GM12878 (cell line): ENCODE results near the gene NHERF2. TPM values are rescaled to one million over a fixed set of nuclear protein-coding genes. Genes with fewer than 3 reads are reported as not detected.

Experiments
- ASH2L ChIP-seq: fragments of 300-600, 200-600 bp; sonication (generic); IDR thresholded peaks from 2 replicates; pipeline ENCODE4 v1.6.1; 2017; ENCODE audit warnings: low read depth, mild to moderate bottlenecking, borderline replicate concordance
- ATF7 ChIP-seq: fragments of 450-650 bp; IDR thresholded peaks from 2 replicates; pipeline ENCODE4 v1.6.1; 2016; ENCODE audit warnings: low read depth, mild to moderate bottlenecking
- BRCA1 ChIP-seq: IDR thresholded peaks from 2 replicates; pipeline ENCODE4 v1.6.1; 2011; ENCODE audit warnings: low read depth, low read length, improper control_type of control experiment
- CREM ChIP-seq: IDR thresholded peaks from 2 replicates; pipeline ENCODE4 v1.6.1; 2014; ENCODE audit warnings: antibody characterized with exemption, low read depth
- EP300 ChIP-seq, 2 experiments: fragments of 150-350 bp in 1 of 2; IDR thresholded peaks; 2 replicates each; pipeline ENCODE4 v1.6.1; 2011 to 2012; ENCODE audit warnings: low read depth in 2 of 2, low read length in 2 of 2, borderline replicate concordance in 1 of 2, improper control_type of control experiment in 1 of 2, inconsistent platforms in 1 of 2; ENCODE audit not compliant: control insufficient read depth in 1 of 2
- GABPA ChIP-seq: IDR thresholded peaks from 2 replicates; pipeline ENCODE4 v1.6.1; 2014; ENCODE audit warnings: antibody characterized with exemption, low read depth, mild to moderate bottlenecking, inconsistent platforms
- HDGF ChIP-seq: fragments of 450-650 bp; IDR thresholded peaks from 2 replicates; pipeline ENCODE4 v1.6.1; 2016; ENCODE audit warnings: antibody characterized with exemption
- MEF2A ChIP-seq: IDR thresholded peaks from 2 replicates; pipeline ENCODE4 v1.6.1; 2011; ENCODE audit warnings: low read depth, mild to moderate bottlenecking, low read length, moderate library complexity; ENCODE audit not compliant: insufficient read depth
- PAX5 ChIP-seq: IDR thresholded peaks from 2 replicates; pipeline ENCODE4 v1.6.1; 2011; ENCODE audit warnings: low read depth, low read length, borderline replicate concordance
- RAD21 ChIP-seq: IDR thresholded peaks from 2 replicates; pipeline ENCODE4 v1.6.1; 2011; ENCODE audit warnings: mild to moderate bottlenecking, low read depth, low read length, moderate library complexity; ENCODE audit not compliant: insufficient read depth
- SMARCA5 ChIP-seq: fragments of 450-650 bp; IDR thresholded peaks from 2 replicates; pipeline ENCODE4 v1.6.1; 2017; ENCODE audit warnings: mild to moderate bottlenecking
- SMC3 ChIP-seq: IDR thresholded peaks from 2 replicates; pipeline ENCODE4 v1.6.1; 2011; ENCODE audit warnings: low read length, improper control_type of control experiment, borderline replicate concordance
- SRF ChIP-seq, 2 experiments: IDR thresholded peaks; 2 replicates each; pipeline ENCODE4 v1.6.1; 2011; ENCODE audit warnings: low read depth in 2 of 2, low read length in 2 of 2, mild to moderate bottlenecking in 1 of 2, moderate library complexity in 1 of 2
- TCF12 ChIP-seq: IDR thresholded peaks from 2 replicates; pipeline ENCODE4 v1.6.1; 2011; ENCODE audit warnings: low read depth, mild to moderate bottlenecking, low read length
- TCF7 ChIP-seq: IDR thresholded peaks from 2 replicates; pipeline ENCODE4 v1.6.1; 2014; ENCODE audit warnings: antibody characterized with exemption, borderline replicate concordance
- ZZZ3 ChIP-seq: IDR thresholded peaks from 2 replicates; pipeline ENCODE4 v1.6.1; 2011; ENCODE audit warnings: low read depth; ENCODE audit not compliant: control insufficient read depth, insufficient read length
- polyA plus RNA-seq, 11 experiments: library from polyadenylated mRNA; depleted of rRNA in 4 of 11; unstranded in 6 of 11; stranded (reverse) in 5 of 11; fragments of >200 nt; fragmentation: Nextera tagmentation in 4 of 11; fragmentation: Illumina TruSeq in 1 of 11; extraction: Ambion mirVana in 4 of 11; extraction: Trizol in 1 of 11; gene quantifications; 1 replicate in 1 of 11; 2 replicates in 10 of 11; pipeline versions ENCODE4 v1.2.1 to v1.2.3, GENCODE V29; 2011 to 2016; ENCODE audit warnings: inconsistent platforms in 2 of 11, missing spikeins in 2 of 11, low read depth in 1 of 11
- total RNA-seq, 4 experiments: library from RNA; depleted of rRNA in 3 of 4; stranded (reverse); fragments of >200 nt in 3 of 4; fragmentation: Illumina TruSeq in 1 of 4; extraction: Trizol in 1 of 4; gene quantifications; 2 replicates each; pipeline versions ENCODE4 v1.2.1 to v1.2.3, GENCODE V29; 2013 to 2021
- TF ChIP-seq, protein P1 (sequence below), 3 experiments: IDR thresholded peaks in 2 of 3; conservative IDR thresholded peaks in 1 of 3; 2 replicates each; pipeline ENCODE4 v1.5.1; 2011; ENCODE audit warnings: low read depth in 3 of 3, low read length in 3 of 3, mild to moderate bottlenecking in 3 of 3, control low read depth in 2 of 3, moderate library complexity in 2 of 3, inconsistent platforms in 1 of 3, mixed read lengths in 1 of 3; ENCODE audit not compliant: control insufficient read depth in 2 of 3, insufficient read depth in 1 of 3; ENCODE audit errors: extremely low read depth in 1 of 3
- TF ChIP-seq, protein P2 (sequence below): fragments of 450-650 bp; formaldehyde crosslinking; IDR thresholded peaks from 2 replicates; pipeline ENCODE4 v1.4.0; 2022; ENCODE audit warnings: mild to moderate bottlenecking, moderate library complexity
- TF ChIP-seq, protein P3 (sequence below): fragments of 450-650 bp; IDR thresholded peaks from 2 replicates; pipeline ENCODE4 v1.6.1; 2018; ENCODE audit warnings: borderline replicate concordance, mild to moderate bottlenecking; ENCODE audit not compliant: partially characterized antibody
- TF ChIP-seq, protein P4 (sequence below): fragments of 150-350 bp; IDR thresholded peaks from 2 replicates; pipeline ENCODE4 v1.6.1; 2014; ENCODE audit warnings: mild to moderate bottlenecking, low read depth, low read length

The NHERF2 gene
- total and polyA plus RNA-seq, 10 of the 15 experiments (the other 5 are each of a cell fraction or from before 2014, with no cell fraction given) = 0.05 to 0.31 (median 0.08) TPM; not detected in 4

DNA sequence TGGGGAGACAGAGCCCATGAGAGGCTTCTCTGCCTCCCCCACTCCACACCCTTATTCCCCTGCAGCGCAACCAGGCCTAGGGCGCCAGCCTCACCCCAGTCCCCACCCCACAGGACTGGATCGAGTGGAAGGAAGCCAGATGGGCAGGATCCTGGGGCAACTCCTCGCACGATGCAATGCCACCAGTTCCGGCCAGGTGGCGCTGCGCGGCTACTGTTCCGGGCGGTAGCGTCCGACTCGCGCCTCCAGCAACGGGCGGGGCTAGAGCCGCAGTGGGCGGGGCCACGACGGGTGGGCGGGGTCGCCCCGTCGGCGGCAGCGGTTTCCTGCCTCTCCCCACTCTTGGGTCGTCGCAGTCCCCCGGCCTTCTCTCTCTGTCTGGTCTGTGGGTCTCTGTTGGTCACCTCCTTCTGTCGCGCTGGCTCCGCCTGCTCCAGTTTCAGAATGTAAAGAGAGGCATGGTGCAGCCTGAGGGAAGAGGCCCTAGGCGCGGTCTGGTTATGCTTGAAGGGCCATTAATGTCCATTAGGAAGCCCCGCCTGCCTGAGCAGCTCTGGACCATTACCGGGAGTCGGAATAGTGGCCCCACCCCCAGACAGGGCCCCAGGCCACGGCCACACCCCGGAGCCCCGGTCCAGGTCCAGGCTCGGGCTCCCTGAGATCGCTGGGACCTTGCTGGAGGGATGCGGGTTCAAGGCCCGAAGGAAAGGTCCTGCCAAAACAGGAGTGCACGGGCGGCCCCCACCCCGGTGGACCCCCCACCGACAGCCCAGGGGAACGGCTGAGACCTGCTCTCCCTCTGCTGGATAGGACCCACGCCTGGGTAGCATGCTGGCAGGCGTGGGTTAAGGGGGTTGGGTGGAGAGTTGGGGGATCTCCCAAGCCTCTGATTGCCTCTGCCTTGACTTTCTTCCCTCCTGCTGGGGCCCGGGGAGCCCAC lies 3.3 kb upstream of the NHERF2 start (continued):
- TF ChIP-seq HDGF (0 out of 2 replicates have a peak, but pooled peaks have one; percentile 43), ZZZ3 (no peak), SMC3 (peak; percentile 97), MEF2A (no peak), EP300 (IDR thresholded peaks at IDR 0.05; ENCODE audit: borderline replicate concordance in 1 of 2, control insufficient read depth in 1 of 2, low read depth in 2 of 2, low read length in 2 of 2) (no peak), ATF7 (no peak), RAD21 (peak; percentile 90), TCF12 (no peak), PAX5 (0 out of 2 replicates have a peak, but pooled peaks have one; percentile 11), GABPA (no peak), CREM (no peak), TCF7 (no peak), ASH2L (no peak), SRF (IDR thresholded peaks at IDR 0.05; ENCODE audit: low read depth in 2 of 2, low read length in 2 of 2) (no peak), BRCA1 (no peak), SMARCA5 (peak; percentile 22; the same call in 1 of the 2 replicates)
- TF ChIP-seq, protein P1, sequence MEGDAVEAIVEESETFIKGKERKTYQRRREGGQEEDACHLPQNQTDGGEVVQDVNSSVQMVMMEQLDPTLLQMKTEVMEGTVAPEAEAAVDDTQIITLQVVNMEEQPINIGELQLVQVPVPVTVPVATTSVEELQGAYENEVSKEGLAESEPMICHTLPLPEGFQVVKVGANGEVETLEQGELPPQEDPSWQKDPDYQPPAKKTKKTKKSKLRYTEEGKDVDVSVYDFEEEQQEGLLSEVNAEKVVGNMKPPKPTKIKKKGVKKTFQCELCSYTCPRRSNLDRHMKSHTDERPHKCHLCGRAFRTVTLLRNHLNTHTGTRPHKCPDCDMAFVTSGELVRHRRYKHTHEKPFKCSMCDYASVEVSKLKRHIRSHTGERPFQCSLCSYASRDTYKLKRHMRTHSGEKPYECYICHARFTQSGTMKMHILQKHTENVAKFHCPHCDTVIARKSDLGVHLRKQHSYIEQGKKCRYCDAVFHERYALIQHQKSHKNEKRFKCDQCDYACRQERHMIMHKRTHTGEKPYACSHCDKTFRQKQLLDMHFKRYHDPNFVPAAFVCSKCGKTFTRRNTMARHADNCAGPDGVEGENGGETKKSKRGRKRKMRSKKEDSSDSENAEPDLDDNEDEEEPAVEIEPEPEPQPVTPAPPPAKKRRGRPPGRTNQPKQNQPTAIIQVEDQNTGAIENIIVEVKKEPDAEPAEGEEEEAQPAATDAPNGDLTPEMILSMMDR (IDR thresholded peaks at IDR 0.05 in 2 of 3, conservative IDR thresholded peaks at IDR 0.05 in 1 of 3; ENCODE audit: control insufficient read depth in 2 of 3, extremely low read depth in 1 of 3, insufficient read depth in 1 of 3, low read depth in 3 of 3, low read length in 3 of 3) = peak; percentile 97 to 99 (median 98)
- TF ChIP-seq, protein P2, sequence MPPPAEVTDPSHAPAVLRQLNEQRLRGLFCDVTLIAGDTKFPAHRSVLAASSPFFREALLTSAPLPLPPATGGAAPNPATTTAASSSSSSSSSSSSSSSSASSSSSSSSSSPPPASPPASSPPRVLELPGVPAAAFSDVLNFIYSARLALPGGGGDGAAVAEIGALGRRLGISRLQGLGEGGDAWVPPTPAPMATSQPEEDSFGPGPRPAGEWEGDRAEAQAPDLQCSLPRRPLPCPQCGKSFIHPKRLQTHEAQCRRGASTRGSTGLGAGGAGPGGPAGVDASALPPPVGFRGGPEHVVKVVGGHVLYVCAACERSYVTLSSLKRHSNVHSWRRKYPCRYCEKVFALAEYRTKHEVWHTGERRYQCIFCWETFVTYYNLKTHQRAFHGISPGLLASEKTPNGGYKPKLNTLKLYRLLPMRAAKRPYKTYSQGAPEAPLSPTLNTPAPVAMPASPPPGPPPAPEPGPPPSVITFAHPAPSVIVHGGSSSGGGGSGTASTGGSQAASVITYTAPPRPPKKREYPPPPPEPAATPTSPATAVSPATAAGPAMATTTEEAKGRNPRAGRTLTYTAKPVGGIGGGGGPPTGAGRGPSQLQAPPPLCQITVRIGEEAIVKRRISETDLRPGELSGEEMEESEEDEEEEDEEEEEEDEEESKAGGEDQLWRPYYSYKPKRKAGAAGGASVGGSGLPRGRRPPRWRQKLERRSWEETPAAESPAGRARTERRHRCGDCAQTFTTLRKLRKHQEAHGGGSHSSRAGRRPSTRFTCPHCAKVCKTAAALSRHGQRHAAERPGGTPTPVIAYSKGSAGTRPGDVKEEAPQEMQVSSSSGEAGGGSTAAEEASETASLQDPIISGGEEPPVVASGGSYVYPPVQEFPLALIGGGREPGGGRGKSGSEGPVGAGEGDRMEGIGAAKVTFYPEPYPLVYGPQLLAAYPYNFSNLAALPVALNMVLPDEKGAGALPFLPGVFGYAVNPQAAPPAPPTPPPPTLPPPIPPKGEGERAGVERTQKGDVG (CRISPR knock-in tag) = no peak
- TF ChIP-seq, protein P3, sequence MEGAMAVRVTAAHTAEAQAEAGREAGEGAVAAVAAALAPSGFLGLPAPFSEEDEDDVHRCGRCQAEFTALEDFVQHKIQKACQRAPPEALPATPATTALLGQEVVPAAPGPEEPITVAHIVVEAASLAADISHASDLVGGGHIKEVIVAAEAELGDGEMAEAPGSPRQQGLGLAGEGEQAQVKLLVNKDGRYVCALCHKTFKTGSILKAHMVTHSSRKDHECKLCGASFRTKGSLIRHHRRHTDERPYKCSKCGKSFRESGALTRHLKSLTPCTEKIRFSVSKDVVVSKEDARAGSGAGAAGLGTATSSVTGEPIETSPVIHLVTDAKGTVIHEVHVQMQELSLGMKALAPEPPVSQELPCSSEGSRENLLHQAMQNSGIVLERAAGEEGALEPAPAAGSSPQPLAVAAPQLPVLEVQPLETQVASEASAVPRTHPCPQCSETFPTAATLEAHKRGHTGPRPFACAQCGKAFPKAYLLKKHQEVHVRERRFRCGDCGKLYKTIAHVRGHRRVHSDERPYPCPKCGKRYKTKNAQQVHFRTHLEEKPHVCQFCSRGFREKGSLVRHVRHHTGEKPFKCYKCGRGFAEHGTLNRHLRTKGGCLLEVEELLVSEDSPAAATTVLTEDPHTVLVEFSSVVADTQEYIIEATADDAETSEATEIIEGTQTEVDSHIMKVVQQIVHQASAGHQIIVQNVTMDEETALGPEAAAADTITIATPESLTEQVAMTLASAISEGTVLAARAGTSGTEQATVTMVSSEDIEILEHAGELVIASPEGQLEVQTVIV = no peak
- TF ChIP-seq, protein P4, sequence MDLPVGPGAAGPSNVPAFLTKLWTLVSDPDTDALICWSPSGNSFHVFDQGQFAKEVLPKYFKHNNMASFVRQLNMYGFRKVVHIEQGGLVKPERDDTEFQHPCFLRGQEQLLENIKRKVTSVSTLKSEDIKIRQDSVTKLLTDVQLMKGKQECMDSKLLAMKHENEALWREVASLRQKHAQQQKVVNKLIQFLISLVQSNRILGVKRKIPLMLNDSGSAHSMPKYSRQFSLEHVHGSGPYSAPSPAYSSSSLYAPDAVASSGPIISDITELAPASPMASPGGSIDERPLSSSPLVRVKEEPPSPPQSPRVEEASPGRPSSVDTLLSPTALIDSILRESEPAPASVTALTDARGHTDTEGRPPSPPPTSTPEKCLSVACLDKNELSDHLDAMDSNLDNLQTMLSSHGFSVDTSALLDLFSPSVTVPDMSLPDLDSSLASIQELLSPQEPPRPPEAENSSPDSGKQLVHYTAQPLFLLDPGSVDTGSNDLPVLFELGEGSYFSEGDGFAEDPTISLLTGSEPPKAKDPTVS = no peak
